GM12892 (cell line): Measurements from ENCODE around the gene ANKRD53.

ENCODE experiments used
- POLR2A ChIP-seq: IDR thresholded peaks from 2 replicates; pipeline ENCODE4 v1.6.1; 2011; ENCODE audit warnings: low read depth, low read length, control low read depth
- TAF1 ChIP-seq: IDR thresholded peaks from 2 replicates; pipeline ENCODE4 v1.6.1; 2011; ENCODE audit warnings: low read depth, mild to moderate bottlenecking, control low read depth, low read length, borderline replicate concordance

- TF ChIP-seq POLR2A (peak; percentile 56; the same call in 1 of the 2 replicates), TAF1 (no peak)
Measured at GRCh38 chr2:71000780-71001591, 22.6 kb downstream of the ANKRD53 start.
